KOPT-K1 (cell line): ENCODE data around the gene ST3GAL3.

Experiments used
- H3K27ac ChIP-seq: fragments of 200-600 bp; sonication (generic); 2 replicates; pipeline ENCODE4 v1.5.1; 2016; ENCODE audit warnings: antibody characterized with exemption, mild to moderate bottlenecking, low read depth, low read length; ENCODE audit not compliant: poor library complexity, severe bottlenecking
- H3K36me3 ChIP-seq: fragments of 200-600 bp; sonication (generic); 2 replicates; pipeline ENCODE4 v1.5.1; 2017; ENCODE audit warnings: antibody characterized with exemption, mild to moderate bottlenecking, low read length, moderate library complexity; ENCODE audit not compliant: insufficient read depth
- H3K9me3 ChIP-seq: fragments of 200-600 bp; sonication (generic); 2 replicates; pipeline ENCODE4 v1.5.1; 2017; ENCODE audit warnings: antibody characterized with exemption, low read length, mild to moderate bottlenecking; ENCODE audit not compliant: insufficient read depth, poor library complexity, severe bottlenecking

The ST3GAL3 gene

DNA sequence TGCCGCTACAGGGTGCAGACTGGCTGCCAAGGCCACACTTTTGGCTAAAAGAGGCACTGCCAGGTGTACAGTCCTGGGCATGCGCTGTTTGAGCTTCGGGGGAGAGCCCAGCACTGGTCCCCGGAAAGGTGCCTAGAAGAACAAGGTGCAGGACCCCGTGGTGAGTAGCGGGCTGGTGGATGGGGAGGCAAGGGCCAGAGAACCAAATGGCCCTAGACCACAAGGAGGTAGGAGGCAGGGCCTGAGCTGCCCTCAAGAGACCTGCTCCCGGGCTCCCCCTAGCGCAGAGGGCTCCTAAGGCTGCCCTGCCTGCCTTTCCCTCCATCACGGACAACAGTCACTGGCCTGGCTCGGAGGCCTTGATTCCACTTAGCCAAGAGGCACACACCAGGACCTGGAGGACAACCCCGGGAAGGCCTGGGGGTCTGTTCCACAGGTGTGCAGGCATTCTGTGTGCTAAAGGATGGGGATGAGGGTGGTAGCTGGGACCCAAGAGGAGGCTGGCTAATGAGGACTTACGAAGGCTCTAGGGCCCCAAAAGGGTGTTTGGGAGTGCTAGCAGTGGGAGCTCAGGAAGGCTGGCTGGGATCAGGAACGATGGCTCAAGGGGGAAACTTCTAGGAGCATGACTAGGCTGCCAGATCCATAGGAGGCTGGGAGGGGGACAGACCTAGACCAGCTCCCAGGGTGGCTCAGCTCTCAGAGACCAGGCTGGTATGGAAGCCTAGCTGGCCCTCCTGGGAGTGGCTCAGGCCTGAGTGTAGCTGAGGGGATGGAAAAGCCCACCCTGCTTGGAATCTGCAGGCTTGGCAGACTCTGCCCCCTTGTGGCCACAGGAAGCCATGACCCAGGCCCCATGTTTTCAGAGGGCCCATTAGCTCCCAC lies 227.0 kb downstream of the ST3GAL3 start:
- no peaks in the 10 kb centered on the region for H3K9me3 ChIP-seq
- peaks cover 7% of the 10 kb centered on the region; the same call in 1 of the 2 replicates for H3K36me3 ChIP-seq
- no peak overlapping the region for H3K27ac ChIP-seq

DNA sequence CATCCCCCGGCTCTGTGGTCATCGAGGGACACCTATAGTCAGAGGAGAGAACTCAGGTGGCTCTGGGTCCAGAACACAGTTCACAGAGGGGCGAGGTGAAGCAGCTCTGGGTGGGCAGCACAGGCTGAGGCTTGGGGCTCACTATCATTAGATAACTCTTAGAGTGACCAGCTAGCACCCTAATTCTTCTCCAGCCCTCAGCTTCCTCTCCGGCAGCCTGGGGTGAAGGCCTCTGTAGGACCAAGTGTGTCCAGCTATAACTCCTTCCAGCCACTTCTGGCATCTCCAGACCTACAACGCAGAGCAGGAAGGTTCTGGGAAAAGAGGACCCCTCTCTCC lies 227.6 kb downstream of the ST3GAL3 start:
- H3K36me3 ChIP-seq: peaks cover 3% of the 10 kb centered on the region; the same call in 1 of the 2 replicates
- no peak overlapping the region for H3K27ac ChIP-seq
- no peaks in the 10 kb centered on the region for H3K9me3 ChIP-seq

DNA sequence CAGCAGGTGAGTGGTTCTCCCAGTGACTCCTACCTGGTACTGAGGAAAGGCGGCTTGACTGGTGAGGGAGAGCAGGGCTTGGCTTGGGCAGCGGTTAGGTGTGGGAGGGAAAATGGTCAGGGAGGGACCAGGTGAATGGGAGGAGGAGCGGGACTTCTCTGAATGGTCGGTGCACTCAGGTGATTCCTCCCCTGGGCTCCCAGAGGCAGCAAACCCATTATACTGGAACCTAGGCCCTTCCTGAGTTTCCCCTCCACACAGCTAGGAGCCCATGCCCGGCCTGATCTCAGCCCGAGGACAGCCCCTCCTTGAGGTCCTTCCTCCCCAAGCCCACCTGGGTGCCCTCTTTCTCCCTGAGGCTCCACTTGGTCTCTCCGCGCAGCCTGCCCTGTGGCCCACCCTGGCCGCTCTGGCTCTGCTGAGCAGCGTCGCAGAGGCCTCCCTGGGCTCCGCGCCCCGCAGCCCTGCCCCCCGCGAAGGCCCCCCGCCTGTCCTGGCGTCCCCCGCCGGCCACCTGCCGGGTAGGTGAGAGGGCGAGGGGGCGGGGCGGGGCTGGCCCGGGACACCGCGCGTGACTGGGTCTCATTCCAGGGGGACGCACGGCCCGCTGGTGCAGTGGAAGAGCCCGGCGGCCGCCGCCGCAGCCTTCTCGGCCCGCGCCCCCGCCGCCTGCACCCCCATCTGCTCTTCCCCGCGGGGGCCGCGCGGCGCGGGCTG lies 228.5 kb downstream of the ST3GAL3 start:
- H3K9me3 ChIP-seq: no peaks in the 10 kb centered on the region
- H3K36me3 ChIP-seq: no peaks in the 10 kb centered on the region; the same call in 1 of the 2 replicates
- no peak overlapping the region for H3K27ac ChIP-seq

DNA sequence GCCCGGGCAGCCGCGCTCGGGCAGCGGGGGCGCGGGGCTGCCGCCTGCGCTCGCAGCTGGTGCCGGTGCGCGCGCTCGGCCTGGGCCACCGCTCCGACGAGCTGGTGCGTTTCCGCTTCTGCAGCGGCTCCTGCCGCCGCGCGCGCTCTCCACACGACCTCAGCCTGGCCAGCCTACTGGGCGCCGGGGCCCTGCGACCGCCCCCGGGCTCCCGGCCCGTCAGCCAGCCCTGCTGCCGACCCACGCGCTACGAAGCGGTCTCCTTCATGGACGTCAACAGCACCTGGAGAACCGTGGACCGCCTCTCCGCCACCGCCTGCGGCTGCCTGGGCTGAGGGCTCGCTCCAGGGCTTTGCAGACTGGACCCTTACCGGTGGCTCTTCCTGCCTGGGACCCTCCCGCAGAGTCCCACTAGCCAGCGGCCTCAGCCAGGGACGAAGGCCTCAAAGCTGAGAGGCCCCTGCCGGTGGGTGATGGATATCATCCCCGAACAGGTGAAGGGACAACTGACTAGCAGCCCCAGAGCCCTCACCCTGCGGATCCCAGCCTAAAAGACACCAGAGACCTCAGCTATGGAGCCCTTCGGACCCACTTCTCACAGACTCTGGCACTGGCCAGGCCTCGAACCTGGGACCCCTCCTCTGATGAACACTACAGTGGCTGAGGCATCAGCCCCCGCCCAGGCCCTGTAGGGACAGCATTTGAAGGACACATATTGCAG lies 229.3 kb downstream of the ST3GAL3 start:
- Histone ChIP-seq H3K27ac (no peak overlapping the region), H3K9me3 (no peaks in the 10 kb centered on the region), H3K36me3 (no peaks in the 10 kb centered on the region; the same call in 1 of the 2 replicates)

DNA sequence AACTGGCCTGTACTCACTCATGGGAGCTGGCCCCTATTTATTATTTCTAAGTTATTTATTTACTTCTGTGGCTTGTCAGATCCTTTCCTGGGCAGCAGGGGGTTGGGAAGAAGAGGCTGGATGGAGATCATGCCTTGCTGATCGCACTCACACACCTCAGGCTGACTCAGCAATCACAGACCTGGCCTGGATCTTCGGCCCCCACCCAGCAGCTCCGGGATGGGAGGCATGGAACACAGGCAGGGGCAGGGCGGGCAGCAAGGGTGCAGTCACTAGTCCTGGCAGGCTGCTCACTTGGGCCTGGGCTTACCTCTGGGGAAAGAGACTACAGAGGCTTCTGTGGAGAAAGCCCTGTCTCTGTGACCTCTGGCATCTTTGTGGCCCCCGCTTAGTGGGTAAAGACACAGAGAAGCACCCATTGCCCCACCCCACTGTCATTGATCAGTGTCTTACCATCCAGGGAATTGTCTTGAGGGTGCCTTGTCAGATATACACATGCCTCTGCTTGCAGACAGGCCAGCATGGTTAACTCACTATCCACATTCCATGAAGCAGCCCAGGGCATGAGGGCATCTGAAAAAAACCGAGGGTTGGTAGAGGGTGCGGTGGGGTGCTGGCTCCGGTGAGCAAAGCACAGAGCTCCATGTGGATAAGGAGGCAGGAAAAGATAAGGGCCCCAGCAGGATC lies 230.0 kb downstream of the ST3GAL3 start:
- no peak overlapping the region for H3K27ac ChIP-seq
- H3K9me3 ChIP-seq: no peaks in the 10 kb centered on the region
- no peaks in the 10 kb centered on the region; the same call in 1 of the 2 replicates for H3K36me3 ChIP-seq

DNA sequence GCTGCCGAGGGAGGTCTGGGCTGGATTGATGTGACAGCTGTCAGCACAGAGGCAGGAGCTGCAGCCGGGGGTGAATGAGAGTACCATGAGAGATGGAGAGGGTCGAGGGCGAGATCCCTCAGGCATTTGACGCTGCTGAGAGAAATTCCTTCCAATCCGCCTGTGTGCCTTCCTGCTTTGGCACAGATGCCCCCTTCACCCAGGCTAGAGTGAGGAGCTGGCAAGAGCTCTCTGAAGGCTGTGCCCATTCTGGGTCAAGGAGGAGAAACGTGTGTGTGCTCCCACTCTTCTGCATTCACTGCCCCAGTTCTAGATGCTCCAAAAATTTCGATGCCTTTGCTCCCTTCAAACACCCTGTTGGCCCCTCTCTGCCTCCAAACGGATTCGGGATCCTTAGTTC lies 231.0 kb downstream of the ST3GAL3 start:
- no peak overlapping the region for H3K27ac ChIP-seq
- H3K9me3 ChIP-seq: no peaks in the 10 kb centered on the region
- no peaks in the 10 kb centered on the region; the same call in 1 of the 2 replicates for H3K36me3 ChIP-seq

DNA sequence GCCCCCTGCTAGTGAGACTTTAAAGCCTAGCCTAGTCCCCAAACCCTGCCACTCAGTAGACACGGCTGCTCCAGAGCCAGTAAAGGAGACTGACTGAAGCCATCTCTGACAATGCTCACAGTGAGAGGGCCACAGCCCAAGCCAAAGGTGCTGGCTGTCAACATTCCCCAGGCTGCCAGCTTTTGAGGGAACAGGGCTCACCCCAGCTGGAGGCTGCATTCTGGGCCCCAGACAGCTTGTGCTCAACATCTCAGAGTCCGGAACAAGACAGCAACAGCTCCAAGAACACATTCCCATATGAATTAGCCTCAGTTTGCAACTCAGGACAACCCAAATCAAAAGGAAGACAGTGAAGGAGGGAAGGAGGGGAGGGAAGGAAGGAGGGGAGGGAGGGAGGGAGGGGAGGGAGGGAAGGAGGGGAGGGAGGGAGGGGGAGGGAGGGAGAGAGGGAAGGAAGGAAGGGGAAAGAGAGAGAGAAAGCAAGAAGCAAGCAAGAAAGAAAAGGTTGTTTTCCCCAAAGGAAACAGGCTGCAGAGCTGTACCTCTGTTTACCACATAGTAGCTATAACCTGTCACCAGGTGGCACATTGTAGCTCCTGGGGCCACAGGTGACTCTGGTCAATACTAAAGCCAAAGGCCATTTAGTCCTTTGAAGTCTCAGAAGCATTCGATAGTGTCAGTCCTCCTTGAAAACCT lies 231.7 kb downstream of the ST3GAL3 start:
- Histone ChIP-seq H3K27ac (no peak overlapping the region), H3K9me3 (no peaks in the 10 kb centered on the region), H3K36me3 (peaks cover under 1% of the 10 kb centered on the region; the same call in 1 of the 2 replicates)

DNA sequence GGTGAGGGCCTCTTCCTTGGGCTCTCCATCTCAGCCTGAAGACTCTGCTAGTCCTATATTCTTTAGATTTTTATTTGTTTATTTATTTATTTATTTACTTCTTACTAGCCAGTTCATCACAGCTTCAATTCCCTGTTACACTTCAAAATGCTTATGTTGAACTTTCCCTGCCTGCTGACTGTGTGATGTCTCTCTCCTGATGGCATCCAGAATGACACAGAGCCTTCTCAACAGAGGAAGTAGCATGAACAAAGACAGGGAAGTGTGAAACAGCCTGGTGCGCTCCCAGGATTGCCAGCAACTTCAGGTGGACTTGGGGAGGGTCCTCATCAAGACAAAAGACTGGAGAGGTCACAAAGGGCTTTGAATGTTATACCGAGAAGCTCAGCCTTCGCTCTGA lies 235.1 kb downstream of the ST3GAL3 start:
- H3K9me3 ChIP-seq: no peaks in the 10 kb centered on the region

DNA sequence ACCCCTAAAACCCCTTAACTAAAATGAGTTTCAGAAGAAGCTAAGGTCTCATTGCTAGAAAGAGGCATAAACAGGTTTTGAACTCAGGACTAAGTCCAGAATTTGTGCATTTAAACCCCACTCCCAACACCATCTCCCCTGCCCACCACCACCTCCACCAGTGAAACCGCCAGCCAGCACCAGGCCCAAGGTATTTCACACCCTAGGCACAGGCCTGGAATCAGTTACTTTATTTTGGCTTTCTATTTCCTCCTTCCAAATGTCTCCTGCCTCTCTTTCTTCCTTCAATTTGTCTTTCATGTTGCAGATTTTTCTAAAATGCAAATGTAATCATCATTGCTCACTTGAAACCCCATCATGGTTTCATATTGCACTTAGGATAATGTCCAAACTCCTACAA lies 237.5 kb downstream of the ST3GAL3 start:
- Histone ChIP-seq H3K27ac (no peak overlapping the region), H3K36me3 (peaks cover 9% of the 10 kb centered on the region; the same call in 1 of the 2 replicates), H3K9me3 (no peaks in the 10 kb centered on the region)

More for the DNA sequence above, 235.1 kb downstream of the ST3GAL3 start:
- H3K27ac ChIP-seq: no peak overlapping the region
- 0 out of 2 replicates have a peak, but pooled peaks cover 5% of the 10 kb centered on the region for H3K36me3 ChIP-seq

DNA sequence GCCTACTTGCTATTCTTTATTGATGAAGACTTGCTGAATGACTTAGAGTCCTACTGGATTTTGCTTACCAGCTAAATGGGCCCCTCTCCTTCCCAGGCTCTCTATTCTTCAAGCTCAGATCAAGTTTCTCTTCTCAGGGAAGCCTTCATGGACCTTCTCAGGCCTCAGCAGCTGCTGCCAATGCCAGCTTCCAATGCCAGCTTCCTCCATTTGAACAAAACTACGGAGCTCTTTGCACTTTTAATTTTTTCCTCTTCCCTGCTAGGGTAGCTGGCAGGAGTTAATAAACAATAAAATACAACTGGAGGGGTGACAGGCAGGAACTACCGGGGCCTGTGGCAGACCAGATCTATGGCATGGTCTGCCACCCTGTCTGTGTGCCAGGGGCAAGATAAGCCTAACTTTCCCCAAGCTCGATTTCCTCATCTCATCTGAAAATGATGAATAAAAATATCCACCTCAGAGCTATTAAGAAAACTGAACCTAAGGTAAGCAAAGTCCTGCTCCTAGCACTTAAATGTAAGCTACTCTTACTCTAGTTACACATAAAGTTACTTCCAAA lies 238.4 kb downstream of the ST3GAL3 start:
- Histone ChIP-seq H3K9me3 (no peaks in the 10 kb centered on the region), H3K36me3 (peaks cover 18% of the 10 kb centered on the region), H3K27ac (peak overlapping the region; percentile 95)

DNA sequence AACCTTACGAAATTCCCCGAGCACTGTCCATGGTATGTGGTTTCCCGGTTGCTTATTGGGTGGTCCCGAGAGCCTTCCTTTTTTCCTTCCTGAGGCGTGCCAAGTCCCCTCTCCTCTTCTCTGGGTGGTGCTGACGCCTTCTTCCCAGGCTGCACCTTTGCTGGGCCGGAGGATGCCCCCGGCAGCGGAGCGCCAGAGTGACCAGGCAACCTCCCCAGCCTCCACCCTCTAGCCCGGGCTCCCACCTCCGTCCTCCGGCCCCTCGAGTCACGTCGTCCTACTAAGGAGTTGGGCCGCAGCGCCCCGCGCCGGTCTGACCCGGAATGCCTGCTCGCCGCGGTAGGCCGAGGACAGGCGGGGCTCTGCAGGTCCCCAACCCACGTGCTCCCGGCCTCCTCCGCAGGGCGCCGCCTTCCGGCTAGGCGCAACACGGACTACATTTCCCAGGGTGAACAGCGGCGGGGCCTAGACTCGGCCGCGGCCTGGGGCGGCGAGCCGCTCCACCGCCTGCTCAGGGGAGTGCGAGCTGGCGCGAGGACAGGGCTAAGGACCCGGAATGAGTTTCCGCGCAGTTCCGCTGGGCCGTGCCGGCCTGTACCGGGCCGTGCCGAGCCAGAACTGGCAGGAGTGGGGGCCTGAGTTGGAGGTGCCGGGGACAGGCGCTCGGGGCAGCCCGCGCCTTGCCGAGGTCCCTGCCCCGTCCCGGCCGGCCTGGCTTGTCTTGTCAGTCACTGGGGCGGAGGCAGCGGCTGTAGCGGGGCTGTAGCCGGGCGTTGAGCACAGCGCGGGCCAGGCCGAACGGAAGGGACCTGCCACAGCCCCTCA lies 239.1 kb downstream of the ST3GAL3 start, which contains the start of gene IPO13:
Gene IPO13 (plus strand): TSS at position 715 of the 825 bp plus-strand sequence. CDS start 651 bp downstream, outside the sequence.
- no peaks in the 10 kb centered on the region for H3K9me3 ChIP-seq
- H3K27ac ChIP-seq: peak within 1 kb of the TSS; percentile 95
- H3K36me3 ChIP-seq: peaks cover 19% of the 10 kb centered on the region

DNA sequence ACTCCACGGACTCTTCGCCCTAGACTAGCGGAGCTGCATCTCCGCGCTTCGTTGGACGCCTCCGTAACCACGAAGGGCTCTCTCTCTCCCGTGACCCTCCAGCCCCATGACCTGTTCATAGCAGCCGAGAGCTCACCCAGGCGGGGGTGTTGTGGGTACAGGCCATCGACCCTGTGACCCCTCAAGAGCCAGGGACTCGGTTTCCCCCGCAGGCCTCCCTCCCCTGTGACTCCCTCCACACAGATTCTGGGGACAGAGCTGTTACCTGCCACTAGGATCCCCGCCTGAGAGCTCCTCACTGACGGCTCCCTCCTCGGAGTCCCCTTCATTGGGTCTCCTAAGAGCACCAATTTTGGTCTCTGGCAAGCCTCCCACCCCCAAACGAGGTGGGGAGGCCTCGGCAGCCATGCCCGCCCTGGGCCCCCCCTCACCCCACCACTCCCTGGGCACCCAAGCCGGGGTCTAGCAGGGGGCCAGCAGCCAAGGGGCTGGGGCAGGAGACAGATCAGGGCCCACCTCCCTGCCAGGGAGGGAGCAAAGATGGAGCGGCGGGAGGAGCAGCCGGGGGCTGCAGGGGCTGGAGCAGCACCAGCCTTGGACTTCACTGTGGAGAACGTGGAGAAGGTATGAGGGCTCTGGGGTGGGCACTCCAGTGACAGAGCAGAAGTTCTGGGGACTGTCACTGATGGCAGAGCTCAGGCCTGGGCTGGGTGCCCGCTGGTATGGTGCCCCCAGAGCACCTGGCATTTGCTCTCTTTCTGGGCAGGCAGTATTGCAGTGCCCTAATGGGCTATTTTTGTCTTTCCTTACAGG lies 239.9 kb downstream of the ST3GAL3 start:
- no peaks in the 10 kb centered on the region for H3K9me3 ChIP-seq
- H3K27ac ChIP-seq: peak overlapping the region; percentile 95
- H3K36me3 ChIP-seq: peaks cover 19% of the 10 kb centered on the region
